ENCODE data around the gene CORO6. TPM values are rescaled to one million over a fixed set of nuclear protein-coding genes. Genes with fewer than 3 reads are reported as not detected.

Gene CORO6
- total RNA-seq, 1 donor from 2014 or later, result 128 TPM

- intact Hi-C loops (cut with DNase I), result no loop called here
Measured at GRCh38 chr17:29585080-29585751, 37.5 kb downstream of the CORO6 start.

DNA sequence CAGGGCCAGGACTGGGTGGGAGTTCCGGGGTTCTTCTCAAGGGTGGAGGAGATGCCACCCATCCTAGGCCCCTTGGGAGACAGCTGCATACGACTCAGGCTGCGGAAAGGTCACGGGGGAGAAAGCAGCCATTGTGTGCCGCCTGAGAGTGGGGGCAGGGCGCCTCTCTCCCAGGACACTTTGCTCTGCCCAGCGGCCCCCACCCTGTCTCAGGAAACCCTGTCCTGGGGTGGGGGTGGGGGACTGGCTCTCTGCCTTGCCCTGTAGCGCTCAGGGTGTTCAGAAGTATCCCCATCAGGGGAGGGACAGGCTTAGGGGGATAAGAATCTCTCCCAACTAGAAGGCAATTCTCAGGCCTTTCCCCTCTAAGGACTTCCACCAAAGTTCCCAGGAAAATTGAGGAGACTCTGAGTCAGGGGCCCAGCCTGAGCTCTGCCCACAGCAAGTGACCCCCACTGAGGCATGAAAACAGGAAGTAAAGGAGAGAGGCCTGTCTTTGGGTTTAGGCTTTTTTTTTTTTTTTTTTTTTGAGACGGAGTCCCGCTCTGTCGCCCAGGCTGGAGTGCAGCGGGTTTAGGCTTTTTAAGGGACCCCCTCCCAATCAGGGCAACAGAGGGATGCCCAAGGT lies 38.1 kb downstream of the CORO6 start:
- intact Hi-C loops (cut with DNase I), result loop anchor here (5.0 kb wide), 1 partner anchor 348 kb away; the partner anchor contains the start of gene SSH2
- DNase-seq (ENCODE audit: low spot score), result no peak

More at GRCh38 chr17:29585080-29585751, 37.5 kb downstream of the CORO6 start:
- no peak for DNase-seq (ENCODE audit: low spot score)

DNA sequence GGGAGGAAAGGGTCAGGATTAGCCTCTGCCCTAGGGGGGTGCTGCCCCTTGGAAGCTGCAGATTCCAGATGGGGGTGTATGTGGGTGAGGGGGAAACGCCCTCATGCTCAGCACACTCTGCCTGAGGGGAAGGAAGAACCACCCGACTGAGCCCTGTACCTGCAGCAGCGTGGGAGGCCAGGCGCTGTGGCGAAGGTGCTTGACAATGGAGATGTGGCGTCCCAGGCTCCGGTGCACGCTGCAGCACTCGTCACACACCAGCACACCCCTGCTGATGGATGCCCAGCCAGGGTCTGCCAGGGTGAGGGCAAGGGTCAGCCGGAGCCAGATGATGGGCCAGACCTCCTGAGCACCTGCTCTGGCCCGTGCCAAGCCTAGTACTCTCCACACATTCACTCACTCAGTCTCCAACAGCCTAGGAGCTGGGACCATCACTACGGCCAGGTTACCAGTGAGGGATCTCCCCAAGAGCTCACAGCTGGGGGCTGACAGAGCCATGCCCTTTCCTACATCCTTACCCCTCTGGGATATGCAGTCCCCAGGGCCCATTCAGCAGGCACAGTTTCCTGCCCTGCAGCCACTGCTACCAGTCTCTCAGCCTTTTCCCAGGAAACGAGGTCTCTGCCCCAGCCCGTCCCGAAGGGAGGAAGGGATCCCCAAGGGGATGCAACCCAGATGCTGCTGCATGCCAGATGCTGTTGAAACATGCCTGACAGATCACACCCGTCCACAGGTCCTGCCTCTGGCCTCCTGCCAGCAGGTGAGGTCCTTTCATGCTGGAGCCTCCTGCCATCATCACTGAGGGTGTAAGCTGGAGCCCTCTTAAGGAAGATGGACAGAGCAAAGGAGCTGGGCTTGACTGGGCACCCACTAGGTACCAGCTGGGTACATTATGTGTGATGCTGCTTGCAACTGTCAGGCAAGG lies 39.1 kb downstream of the CORO6 start:
- intact Hi-C loops (cut with DNase I), result loop anchor here (5.0 kb wide), 1 partner anchor 349 kb away; the partner anchor contains the start of gene SSH2
- no peak for DNase-seq (ENCODE audit: low spot score)

DNA sequence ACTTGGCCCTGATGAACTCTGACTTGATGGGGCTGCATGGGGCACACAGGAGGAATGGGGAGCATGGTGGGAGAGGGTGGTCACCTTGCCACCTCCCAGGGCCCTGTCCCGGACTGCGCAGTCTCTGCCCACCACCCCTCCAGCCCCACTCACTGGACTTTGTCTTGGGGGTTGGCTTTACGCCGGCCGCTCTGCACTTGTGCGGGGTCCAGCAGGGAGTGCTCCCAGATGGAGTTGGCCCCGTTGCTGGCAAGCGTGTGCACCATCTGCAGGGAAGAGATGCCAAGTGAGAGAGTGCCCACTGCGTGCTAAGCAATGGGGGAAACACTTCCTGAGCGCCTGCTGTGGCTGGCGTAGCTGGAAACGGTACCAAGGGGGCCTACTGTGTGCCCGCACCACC lies 39.9 kb downstream of the CORO6 start:
- DNase-seq (ENCODE audit: low spot score), result no peak
- intact Hi-C loops (cut with DNase I), result loop anchor here (5.0 kb wide), 1 partner anchor 350 kb away; the partner anchor contains the start of gene SSH2

GRCh38 chr17:29582254-29582765 lies 40.4 kb downstream of the CORO6 start:
- intact Hi-C loops (cut with DNase I), result loop anchor here (5.0 kb wide), 1 partner anchor 350 kb away; the partner anchor contains the start of gene SSH2
- no peak for DNase-seq (ENCODE audit: low spot score)

- no peak for DNase-seq (ENCODE audit: low spot score)
- intact Hi-C loops (cut with DNase I), result loop anchor here (5.0 kb wide), 1 partner anchor 351 kb away; the partner anchor contains the start of gene SSH2
Measured at GRCh38 chr17:29581583-29582253, 41.0 kb downstream of the CORO6 start.

- intact Hi-C loops (cut with DNase I), result loop anchor here (5.0 kb wide), 2 partner anchors 32 to 352 kb away; partner anchors contain the start of gene SSH2
- peak; percentile 90 for DNase-seq (ENCODE audit: low spot score)
Measured at GRCh38 chr17:29579866-29580771, 42.6 kb downstream of the CORO6 start.

- intact Hi-C loops (cut with DNase I), result loop anchor here (5.0 kb wide), 1 partner anchor 33 kb away; no protein-coding TSS in a partner anchor
- no peak for DNase-seq (ENCODE audit: low spot score)
Measured at GRCh38 chr17:29578626-29579485, 43.9 kb downstream of the CORO6 start.

DNA sequence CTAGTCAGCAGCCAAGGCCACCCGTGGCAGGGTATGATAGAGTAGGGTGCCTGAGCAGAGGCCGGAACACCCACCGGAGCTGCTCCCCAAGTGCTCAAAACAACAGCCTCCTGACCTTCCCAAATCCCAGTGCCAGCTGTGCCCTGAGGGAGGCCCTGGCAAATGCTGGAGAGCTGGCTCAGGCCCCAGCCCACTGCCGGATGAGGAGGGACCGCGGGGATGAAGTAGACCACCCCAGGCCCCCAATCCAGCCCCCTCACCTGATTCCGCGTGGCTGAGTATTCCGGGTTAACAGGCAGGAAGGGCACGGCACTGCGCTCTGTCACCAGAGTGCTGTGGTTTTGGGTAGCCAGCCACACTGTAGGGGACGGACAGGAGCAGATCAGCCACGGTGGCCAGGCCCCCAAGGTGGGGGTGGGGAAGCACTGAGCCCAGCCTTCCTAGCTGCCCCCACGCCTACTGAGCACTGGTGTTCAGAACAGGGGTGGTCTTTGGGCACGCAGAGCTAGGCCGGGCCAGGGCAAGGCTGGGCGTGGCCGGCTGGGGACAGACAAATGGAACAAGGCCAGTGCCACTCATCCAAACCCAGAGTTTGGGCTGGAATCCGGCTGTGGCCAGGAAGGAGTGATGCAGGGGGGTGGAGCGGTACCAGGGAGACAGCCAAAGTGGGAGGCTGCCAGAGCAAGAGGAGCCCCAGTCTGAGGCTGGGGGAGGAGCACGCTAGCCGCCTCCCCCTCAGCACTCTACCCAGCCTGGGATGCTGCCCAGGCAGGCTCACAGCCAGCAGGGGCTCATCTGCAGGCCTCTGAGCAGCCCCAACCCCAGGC lies 45.1 kb downstream of the CORO6 start:
- intact Hi-C loops (cut with DNase I), result loop anchor here (5.0 kb wide), 1 partner anchor 35 kb away; no protein-coding TSS in a partner anchor
- DNase-seq (ENCODE audit: low spot score), result no peak

DNA sequence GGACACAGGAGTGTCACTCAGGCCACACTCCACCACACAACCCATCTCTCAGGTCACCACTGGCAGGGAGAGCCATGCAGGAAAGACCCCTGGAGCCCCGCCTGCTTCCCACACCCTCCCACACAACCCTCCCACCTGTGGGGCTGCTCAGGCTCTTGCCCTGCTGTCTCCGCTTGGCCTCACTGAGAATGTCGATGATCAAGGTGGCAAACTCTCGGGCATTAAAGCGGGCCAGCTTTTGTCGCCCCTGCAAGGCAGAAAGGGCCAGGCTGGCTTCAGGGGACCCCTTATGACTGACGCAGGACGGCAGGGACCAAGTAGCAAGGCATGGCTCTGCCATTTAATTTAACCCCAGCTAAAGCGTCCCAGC lies 45.7 kb downstream of the CORO6 start:
- no peak for DNase-seq (ENCODE audit: low spot score)
- intact Hi-C loops (cut with DNase I), result loop anchor here (5.0 kb wide), 1 partner anchor 35 kb away; no protein-coding TSS in a partner anchor

- no peak for DNase-seq (ENCODE audit: low spot score)
- intact Hi-C loops (cut with DNase I), result loop anchor here (5.0 kb wide), 1 partner anchor 36 kb away; no protein-coding TSS in a partner anchor
Measured at GRCh38 chr17:29576214-29577000, 46.3 kb downstream of the CORO6 start.

GRCh38 chr17:29575511-29576213 lies 47.0 kb downstream of the CORO6 start:
- no peak for DNase-seq (ENCODE audit: low spot score)
- intact Hi-C loops (cut with DNase I), result loop anchor here (5.0 kb wide), 1 partner anchor 37 kb away; no protein-coding TSS in a partner anchor

- intact Hi-C loops (cut with DNase I), result loop anchor here (5.0 kb wide), 1 partner anchor 37 kb away; no protein-coding TSS in a partner anchor
- DNase-seq (ENCODE audit: low spot score), result no peak
Measured at GRCh38 chr17:29574732-29575510, 47.8 kb downstream of the CORO6 start.
